ENCODE data around the gene SCGB3A1.

The SCGB3A1 gene

DNA sequence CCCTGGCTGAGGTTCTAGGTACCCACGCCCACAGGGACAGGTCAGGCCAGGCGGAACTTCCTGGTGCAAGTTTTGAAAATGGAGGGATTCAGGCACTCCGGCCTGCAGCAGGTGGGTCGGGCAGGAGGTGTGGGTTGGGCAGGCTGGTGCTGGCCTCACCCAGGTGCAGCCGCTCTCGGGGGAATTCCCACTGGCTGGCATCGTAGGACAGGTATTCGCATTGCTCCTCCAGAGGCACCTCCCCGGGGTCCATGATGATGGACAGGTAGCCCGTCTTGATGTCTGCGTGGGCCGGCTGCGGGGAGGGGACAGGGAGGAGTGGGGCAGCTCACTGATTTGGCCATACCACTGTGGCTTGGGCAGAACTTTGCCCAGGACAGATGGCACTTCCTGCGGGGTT is 28.7 kb upstream of the SCGB3A1 start:
- H3K27me3 ChIP-seq (ENCODE audit: low read depth, low read length) = no peaks in the 10 kb centered on the region
- H3K79me2 ChIP-seq (ENCODE audit: low read length) = no peaks in the 10 kb centered on the region
- no peaks in the 10 kb centered on the region for H3K9me3 ChIP-seq (ENCODE audit: insufficient read depth, low read length)
- no peak overlapping the region for H3K4me2 ChIP-seq (ENCODE audit: low read length)
- no peak overlapping the region for H3K4me3 ChIP-seq (ENCODE audit: low read length)
- no peaks in the 10 kb centered on the region for H4K20me1 ChIP-seq (ENCODE audit: insufficient read depth, low read length)
- no peaks in the 10 kb centered on the region for H3K36me3 ChIP-seq (replicated peaks; ENCODE audit: low read depth, low read length)
- no peak overlapping the region for H3K9ac ChIP-seq (ENCODE audit: low read length)
- no peak overlapping the region for H3K27ac ChIP-seq (ENCODE audit: low read length)
- no peaks in the 10 kb centered on the region for H3K4me1 ChIP-seq (ENCODE audit: low read length)
- H2AFZ ChIP-seq (ENCODE audit: low read depth, low read length) = no peak overlapping the region
- TF ChIP-seq CTCF (IDR thresholded peaks at IDR 0.05; ENCODE audit: low read depth, low read length) = no peak
- TF ChIP-seq EZH2phosphoT487 (IDR thresholded peaks at IDR 0.05; ENCODE audit: low read depth) = no peak

- H3K27ac ChIP-seq (ENCODE audit: low read length) = no peak overlapping the region
- no peak overlapping the region for H3K9ac ChIP-seq (ENCODE audit: low read length)
- no peaks in the 10 kb centered on the region for H3K27me3 ChIP-seq (ENCODE audit: low read depth, low read length)
Measured at GRCh38 chr5:180619563-180619915, 28.2 kb upstream of the SCGB3A1 start.

DNA sequence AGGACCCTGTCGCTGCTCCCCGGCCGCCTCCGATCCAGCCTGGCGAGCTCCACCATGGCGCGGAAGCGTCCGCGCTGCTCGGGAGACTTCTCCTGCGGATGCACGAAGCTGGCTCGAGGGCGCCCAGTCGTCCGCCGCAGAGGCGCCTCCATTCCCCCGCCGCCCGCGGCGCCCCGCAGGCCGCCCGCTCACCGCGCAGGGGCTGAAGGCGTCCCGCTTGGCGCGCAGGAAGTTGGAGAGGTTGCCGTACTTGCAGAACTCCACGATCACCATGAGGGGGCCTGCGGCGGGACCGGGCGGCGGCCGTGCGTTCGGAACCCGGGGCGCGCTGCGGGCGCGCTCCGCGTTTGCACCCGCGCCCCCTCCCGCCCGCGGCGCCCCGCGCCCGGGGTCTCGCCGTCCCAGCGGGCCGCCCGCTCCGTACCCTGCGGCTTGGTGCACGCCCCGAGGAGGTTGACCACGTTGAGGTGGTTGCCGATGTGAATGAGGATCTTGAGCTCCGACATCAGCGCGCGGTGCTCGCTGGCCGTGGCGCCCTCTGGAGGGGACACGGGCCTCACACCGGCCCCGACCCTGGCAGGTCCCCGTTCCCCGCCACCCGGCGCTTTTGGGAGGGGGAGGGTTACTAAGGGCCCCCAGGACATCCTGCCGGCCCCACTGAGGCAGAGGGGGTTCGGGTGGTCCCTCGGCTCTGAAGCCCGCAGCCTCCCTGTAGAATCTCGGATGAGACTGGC is 27.7 kb upstream of the SCGB3A1 start:
- H2AFZ ChIP-seq (ENCODE audit: low read depth, low read length) = no peak overlapping the region
- no peak overlapping the region for H3K4me3 ChIP-seq (ENCODE audit: low read length)
- H3K36me3 ChIP-seq (replicated peaks; ENCODE audit: low read depth, low read length) = no peaks in the 10 kb centered on the region
- no peak overlapping the region for H3K9ac ChIP-seq (ENCODE audit: low read length)
- no peak overlapping the region for H3K4me2 ChIP-seq (ENCODE audit: low read length)
- no peaks in the 10 kb centered on the region for H3K9me3 ChIP-seq (ENCODE audit: insufficient read depth, low read length)
- H3K27me3 ChIP-seq (ENCODE audit: low read depth, low read length) = no peaks in the 10 kb centered on the region
- H3K4me1 ChIP-seq (ENCODE audit: low read length) = no peaks in the 10 kb centered on the region
- no peaks in the 10 kb centered on the region for H3K79me2 ChIP-seq (ENCODE audit: low read length)
- H4K20me1 ChIP-seq (ENCODE audit: insufficient read depth, low read length) = no peaks in the 10 kb centered on the region
- H3K27ac ChIP-seq (ENCODE audit: low read length) = no peak overlapping the region
- TF ChIP-seq CTCF (IDR thresholded peaks at IDR 0.05; ENCODE audit: low read depth, low read length) (no peak), EZH2phosphoT487 (IDR thresholded peaks at IDR 0.05; ENCODE audit: low read depth) (no peak)

More at GRCh38 chr5:180619563-180619915, 28.2 kb upstream of the SCGB3A1 start:
- Histone ChIP-seq H3K36me3 (replicated peaks; ENCODE audit: low read depth, low read length) (no peaks in the 10 kb centered on the region), H3K4me3 (ENCODE audit: low read length) (no peak overlapping the region), H3K4me1 (ENCODE audit: low read length) (no peaks in the 10 kb centered on the region), H3K9me3 (ENCODE audit: insufficient read depth, low read length) (no peaks in the 10 kb centered on the region), H4K20me1 (ENCODE audit: insufficient read depth, low read length) (no peaks in the 10 kb centered on the region), H2AFZ (ENCODE audit: low read depth, low read length) (no peak overlapping the region), H3K4me2 (ENCODE audit: low read length) (no peak overlapping the region), H3K79me2 (ENCODE audit: low read length) (no peaks in the 10 kb centered on the region)
- no peak for TF ChIP-seq EZH2phosphoT487 (IDR thresholded peaks at IDR 0.05; ENCODE audit: low read depth)

- no peaks in the 10 kb centered on the region for H3K4me1 ChIP-seq (ENCODE audit: low read length)
- H3K27me3 ChIP-seq (ENCODE audit: low read depth, low read length) = no peaks in the 10 kb centered on the region
- H3K36me3 ChIP-seq (replicated peaks; ENCODE audit: low read depth, low read length) = no peaks in the 10 kb centered on the region
- no peak overlapping the region for H3K27ac ChIP-seq (ENCODE audit: low read length)
- TF ChIP-seq CTCF (IDR thresholded peaks at IDR 0.05; ENCODE audit: low read depth, low read length) (no peak), EZH2phosphoT487 (IDR thresholded peaks at IDR 0.05; ENCODE audit: low read depth) (no peak)
- no peak overlapping the region for H2AFZ ChIP-seq (ENCODE audit: low read depth, low read length)
- no peaks in the 10 kb centered on the region for H3K79me2 ChIP-seq (ENCODE audit: low read length)
- no peak overlapping the region for H3K4me3 ChIP-seq (ENCODE audit: low read length)
- no peak overlapping the region for H3K4me2 ChIP-seq (ENCODE audit: low read length)
- H3K9ac ChIP-seq (ENCODE audit: low read length) = no peak overlapping the region
- H4K20me1 ChIP-seq (ENCODE audit: insufficient read depth, low read length) = no peaks in the 10 kb centered on the region
- no peaks in the 10 kb centered on the region for H3K9me3 ChIP-seq (ENCODE audit: insufficient read depth, low read length)
Measured at GRCh38 chr5:180618487-180618828, 27.2 kb upstream of the SCGB3A1 start.

All from OCI-LY3 (cell line).